Stimulated activated CD4-positive, alpha-beta T cell treated with anti-CD3 and anti-CD28 coated beads, Interleukin-2, amount 100 ng/mL, for 48 hours (primary cell): ENCODE measurements around the gene CHPT1.
A peak's percentile ranks its signal among the peaks of the same experiment; 100 is the strongest.
"Not testable (repeated sequence)": the region's sequence is repeated elsewhere in the genome, so short reads cannot be mapped to it uniquely, and the experiment has no call there.

ENCODE experiments used
- DNase-seq, 2 donors: peaks; one replicate each; pipeline ENCODE4 v3.0.0-alpha.2; 2020

Gene CHPT1

DNA sequence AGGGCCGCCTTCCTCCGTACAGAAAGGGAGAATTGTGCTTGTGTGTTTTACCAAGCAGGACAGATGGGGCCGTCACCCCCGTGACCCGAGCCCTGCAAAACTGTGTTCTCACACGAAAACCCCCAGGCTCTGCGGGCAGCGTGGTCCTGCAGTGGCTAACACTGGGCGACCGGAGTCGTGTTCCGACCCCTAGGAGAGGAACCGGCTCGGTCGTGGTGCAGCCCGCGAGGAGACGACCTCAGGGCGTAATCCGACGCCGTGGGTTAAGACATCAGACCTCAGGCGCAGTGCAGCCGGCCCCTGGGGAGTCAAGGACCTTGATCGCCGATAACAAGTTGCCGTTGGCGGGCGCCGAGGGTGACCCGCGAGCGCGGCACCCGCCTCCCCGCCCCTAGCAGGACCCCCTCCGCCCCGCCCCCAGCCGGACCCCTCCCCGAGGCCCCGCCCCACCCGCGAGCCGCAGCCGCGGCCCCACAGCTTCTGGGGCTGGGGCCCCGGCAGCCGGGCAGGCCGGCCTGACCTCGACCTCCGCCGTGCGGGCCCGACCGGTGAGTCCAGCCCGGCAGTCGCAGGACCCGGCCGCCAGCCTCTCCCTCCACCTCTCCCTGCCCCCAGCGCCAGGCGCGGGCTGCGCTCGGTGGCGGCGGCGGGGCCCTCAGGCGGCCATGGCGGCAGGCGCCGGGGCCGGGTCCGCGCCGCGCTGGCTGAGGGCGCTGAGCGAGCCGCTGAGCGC lies at the start of gene CHPT1:
CHPT1 (plus strand) TSS at position 444 of the 733 bp plus-strand sequence; CDS start at position 666, 222 bp downstream.
- peak; percentile 44 to 49 for DNase-seq

GRCh38 chr12:101647711-101648110 lies 49.7 kb upstream of the CHPT1 start:
- DNase-seq, result no peak

GRCh38 chr12:101648195-101648594 lies 49.2 kb upstream of the CHPT1 start:
- no peak for DNase-seq

DNA sequence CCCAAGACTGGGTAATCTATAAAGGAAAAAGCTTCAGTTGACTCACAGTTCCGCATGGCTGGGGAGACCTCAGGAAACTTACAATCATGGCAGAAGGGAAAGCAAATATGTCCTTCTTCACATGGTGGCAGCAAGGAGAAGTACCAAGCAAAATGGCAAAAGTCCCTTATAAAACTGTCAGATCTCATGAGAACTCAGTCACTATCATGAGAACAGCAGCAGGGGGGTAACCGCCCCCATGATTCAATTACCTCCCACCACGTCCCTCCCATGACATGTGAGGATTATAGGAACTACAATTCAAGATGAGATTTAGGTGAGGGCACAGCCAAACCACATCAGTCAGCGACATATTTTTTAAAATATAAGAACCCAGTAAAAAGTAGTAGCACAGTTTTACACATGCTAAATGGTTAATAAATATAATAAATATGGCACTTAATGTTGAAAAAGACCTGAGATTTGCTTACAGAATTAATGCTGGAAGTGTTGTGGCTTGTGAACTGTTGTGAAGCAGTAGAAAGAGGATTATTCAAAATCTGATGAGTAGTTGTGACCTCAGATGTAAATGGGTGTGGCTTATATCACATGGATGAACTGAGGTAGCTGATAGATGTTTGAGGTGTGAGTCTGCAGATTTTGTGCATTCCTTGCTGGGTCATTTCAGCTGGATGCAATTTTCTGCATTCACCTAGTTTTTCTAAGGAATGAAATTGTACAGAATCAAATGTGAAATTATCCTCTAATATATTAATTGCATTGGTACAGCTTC lies 46.9 kb upstream of the CHPT1 start:
- no peak for DNase-seq

GRCh38 chr12:101653030-101653429 lies 44.4 kb upstream of the CHPT1 start:
- no peak for DNase-seq

GRCh38 chr12:101653503-101653902 lies 43.9 kb upstream of the CHPT1 start:
- no peak for DNase-seq

GRCh38 chr12:101654442-101654841 lies 43.0 kb upstream of the CHPT1 start:
- no peak for DNase-seq

DNA sequence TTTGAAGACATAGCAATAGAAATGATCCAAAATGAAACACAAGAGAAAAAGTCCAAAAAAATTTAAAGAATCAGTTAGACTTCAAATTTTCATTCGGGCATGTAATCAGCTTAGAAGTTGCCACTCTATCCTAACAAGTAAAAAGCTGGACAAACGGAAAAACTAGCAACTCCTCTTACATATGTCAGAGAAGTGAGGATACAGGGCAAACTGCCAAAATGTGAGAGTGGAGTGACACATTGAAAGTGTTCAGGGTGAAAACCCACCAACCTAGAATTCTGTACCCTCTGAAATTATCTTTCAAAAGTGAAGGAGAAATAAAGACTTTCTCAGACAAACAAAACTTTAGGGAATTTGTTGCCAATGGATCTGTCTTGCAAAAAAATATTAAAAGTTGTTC lies 42.0 kb upstream of the CHPT1 start:
- DNase-seq, result no peak

GRCh38 chr12:101660662-101661061 lies 36.8 kb upstream of the CHPT1 start:
- not testable (repeated sequence) for DNase-seq

DNA sequence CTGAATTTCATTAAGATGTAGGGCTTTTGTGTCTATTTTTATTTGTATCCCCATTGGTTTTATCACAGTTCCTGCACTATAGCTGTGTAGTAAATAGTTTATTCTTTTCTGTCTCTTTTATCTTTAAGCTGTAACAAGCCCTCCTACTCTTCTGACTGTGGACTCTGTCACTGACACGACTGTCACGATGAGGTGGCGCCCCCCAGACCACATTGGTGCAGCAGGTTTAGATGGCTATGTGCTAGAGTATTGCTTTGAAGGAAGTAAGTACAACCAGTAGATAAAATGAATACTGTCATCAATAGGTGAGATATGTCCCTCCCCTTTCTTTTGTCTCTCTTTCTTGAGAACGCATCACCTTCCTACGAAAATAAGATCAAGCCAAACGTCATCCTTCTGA lies 34.1 kb upstream of the CHPT1 start:
- no peak for DNase-seq

DNA sequence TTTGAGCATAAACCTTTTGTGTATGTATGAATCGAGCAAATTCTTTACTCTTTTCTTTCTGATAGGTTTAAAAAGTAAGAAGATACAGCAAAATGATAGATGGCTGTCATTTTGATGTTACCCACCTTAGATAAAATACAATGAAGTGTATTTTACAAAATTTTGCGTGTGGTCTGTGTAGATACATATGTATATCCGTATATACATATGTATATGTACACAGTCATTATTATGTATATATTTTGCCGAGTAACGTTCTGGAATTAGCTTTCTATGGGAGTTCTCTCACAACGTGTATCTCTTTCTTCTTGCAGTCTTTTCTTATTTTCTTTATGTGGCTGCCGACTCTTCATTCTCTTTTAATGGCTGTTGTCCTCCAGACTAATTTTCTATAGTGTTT lies 32.4 kb upstream of the CHPT1 start:
- DNase-seq, result no peak

DNA sequence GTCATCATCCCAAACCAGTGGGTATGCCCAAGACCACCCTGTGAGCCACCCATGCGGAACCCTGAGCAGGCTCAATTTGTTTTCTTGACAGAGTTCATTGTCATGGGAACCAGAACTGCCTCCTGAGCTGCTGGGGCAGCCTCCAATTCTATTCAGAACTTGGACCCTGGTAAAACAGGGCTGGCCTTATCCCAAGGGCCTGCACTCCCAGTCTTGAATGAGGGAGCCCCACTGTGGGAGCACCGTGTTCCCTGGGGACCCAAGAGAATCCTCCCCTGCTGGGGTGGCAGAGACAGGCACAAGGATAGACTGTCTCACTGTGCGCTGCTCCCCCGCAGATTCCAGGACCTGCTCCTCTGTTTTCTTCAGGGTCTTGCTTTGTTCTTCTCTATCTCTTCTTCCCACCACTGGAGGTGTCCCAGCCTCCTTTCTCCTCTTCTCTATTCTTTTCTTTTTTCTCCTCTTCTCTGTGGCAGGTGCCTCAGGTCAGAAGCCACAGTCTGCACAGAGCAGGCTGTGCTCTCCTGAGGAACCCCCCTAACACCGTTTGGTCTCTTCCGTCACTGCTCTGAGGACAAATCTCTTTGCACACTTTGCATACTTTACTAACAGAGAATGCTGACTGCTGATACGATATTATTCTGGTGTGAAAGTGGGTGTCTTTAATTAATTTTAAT lies 31.2 kb upstream of the CHPT1 start:
- DNase-seq, result no peak

DNA sequence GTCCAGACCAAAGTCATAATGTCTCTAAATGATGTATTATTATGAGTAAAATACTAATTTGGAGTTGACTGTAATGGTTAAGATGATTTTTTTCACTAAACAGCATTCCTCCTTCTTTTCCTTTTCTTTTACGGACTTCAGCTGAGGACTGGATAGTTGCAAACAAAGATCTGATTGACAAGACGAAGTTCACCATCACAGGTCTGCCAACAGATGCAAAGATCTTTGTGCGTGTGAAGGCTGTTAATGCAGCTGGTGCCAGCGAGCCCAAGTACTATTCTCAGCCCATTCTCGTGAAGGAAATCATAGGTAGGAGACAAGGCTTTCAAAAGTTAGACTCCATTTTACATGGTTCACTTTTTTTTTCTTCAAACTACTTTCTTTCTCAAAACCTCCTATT lies 29.8 kb upstream of the CHPT1 start:
- DNase-seq, result no peak

DNA sequence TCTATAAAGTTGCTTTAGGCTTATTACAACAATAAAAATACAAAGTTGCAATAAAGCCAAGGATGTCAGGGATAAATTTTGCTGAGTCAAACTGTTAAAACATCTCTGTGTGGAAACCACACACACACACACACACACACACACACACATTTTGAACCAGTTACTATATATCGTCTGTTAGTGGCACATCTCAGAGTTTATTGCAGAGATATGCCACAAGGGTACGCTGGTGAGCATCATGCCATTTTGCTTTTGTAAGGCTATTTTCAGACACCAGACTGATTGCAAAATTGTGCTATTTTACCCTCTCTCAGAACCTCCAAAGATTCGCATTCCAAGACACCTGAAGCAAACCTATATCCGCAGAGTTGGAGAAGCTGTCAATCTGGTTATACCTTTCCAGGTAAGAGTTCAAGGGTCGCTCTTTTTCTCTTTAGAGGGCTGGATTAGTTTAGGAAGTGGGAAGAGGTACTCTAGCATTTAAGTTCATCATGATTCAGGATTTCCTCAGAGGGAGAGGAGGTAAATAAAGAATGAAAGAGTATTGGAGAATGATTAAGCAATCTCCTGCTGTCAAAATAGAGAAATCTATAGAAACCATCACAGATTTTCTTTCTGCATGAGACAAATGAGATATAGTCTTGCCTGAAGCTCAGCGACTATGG lies 27.3 kb upstream of the CHPT1 start:
- peak in 1 of 2 donors; percentile 16 for DNase-seq

DNA sequence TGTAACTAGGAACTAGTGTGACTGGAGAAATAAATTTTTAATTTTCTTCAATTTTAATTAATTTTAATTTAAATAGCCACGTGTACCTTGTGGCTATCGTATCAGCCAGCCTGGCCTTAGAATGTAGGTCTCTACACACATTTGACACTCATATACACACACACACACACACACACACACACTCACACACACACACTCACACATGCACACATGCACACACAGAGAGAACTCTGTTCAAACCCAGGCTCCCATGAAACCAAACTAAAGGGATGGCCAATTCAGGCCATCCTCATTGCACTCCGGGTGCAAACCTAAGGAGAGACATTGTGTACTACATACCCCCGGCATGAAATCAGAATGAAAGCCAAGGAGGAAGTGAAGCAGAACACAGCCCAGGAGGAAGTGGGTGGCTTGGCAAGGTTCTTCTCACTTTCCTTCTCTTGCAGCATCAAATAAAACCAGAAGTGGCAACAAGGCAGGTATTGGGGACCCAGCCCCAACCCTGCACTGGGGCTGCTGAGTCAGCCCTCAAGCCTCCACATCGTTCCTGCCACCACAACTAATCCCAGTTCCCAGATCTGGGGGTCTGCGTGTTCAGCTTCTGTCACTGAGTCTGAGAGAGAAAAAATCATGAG lies 26.2 kb upstream of the CHPT1 start:
- no peak for DNase-seq

GRCh38 chr12:101671833-101672232 lies 25.6 kb upstream of the CHPT1 start:
- DNase-seq, result no peak

- no peak for DNase-seq
These were observed 21.9 kb upstream of the CHPT1 start for GRCh38 chr12:101675555-101675954.

GRCh38 chr12:101676497-101676896 lies 20.9 kb upstream of the CHPT1 start:
- not testable (repeated sequence) for DNase-seq

GRCh38 chr12:101678081-101678480 lies 19.4 kb upstream of the CHPT1 start:
- no peak for DNase-seq

DNA sequence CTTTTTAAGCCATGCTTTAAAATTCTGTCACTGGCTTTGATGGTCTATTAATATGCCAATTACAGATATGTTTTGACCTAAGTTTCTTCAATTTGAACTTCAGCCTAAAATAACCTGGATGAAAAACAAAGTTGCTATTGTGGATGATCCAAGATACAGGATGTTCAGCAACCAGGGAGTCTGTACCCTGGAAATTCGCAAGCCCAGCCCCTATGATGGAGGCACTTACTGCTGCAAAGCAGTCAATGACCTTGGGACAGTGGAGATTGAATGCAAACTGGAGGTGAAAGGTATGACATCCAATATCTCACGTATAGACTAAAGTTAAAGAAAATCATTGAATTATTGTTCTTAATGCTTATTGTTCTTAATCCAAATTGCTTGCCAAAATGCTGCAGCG lies 17.2 kb upstream of the CHPT1 start:
- no peak for DNase-seq

- DNase-seq, result no peak
These were observed 16.8 kb upstream of the CHPT1 start for GRCh38 chr12:101680647-101681046.

GRCh38 chr12:101681627-101682026 lies 15.8 kb upstream of the CHPT1 start:
- DNase-seq, result not testable (repeated sequence)

- DNase-seq, result no peak
These were observed 12.3 kb upstream of the CHPT1 start for GRCh38 chr12:101685092-101685491.
